WTC11 (cell line): ENCODE measurements around the gene GSTP1.

ENCODE experiments used
- ELF4 ChIP-seq: sonication (generic); formaldehyde crosslinking; IDR thresholded peaks from 2 replicates; pipeline ENCODE4 v1.8.1; 2022; ENCODE audit warnings: low read depth, mild to moderate bottlenecking, moderate library complexity, missing genetic modification reagents
- ESRRA ChIP-seq: sonication (generic); formaldehyde crosslinking; IDR thresholded peaks from 2 replicates; pipeline ENCODE4 v1.8.1; 2022; ENCODE audit warnings: mild to moderate bottlenecking, missing genetic modification reagents, borderline replicate concordance
- MXD4 ChIP-seq: fragments of 250-450 bp; sonication (Bioruptor Pico); IDR thresholded peaks from 2 replicates; pipeline ENCODE4 v1.8.0; 2021; ENCODE audit warnings: mild to moderate bottlenecking, moderate library complexity, borderline replicate concordance
- NR3C1 ChIP-seq: sonication (generic); formaldehyde crosslinking; conservative IDR thresholded peaks from 2 replicates; pipeline ENCODE4 v1.8.1; 2023; ENCODE audit warnings: low read depth, mild to moderate bottlenecking, missing genetic modification reagents
- ZNF121 ChIP-seq: sonication (generic); formaldehyde crosslinking; IDR thresholded peaks from 2 replicates; pipeline ENCODE4 v1.8.0; 2023; ENCODE audit warnings: missing genetic modification reagents
- TF ChIP-seq, protein P1 (sequence below): fragments of 200-600 bp; IDR thresholded peaks from 2 replicates; pipeline ENCODE4 v1.8.0; 2022; ENCODE audit warnings: antibody characterized with exemption
- TF ChIP-seq, protein P2 (sequence below): sonication (generic); formaldehyde crosslinking; IDR thresholded peaks from 2 replicates; pipeline ENCODE4 v1.8.1; 2022; ENCODE audit warnings: mild to moderate bottlenecking, moderate library complexity, missing genetic modification reagents

DNA sequence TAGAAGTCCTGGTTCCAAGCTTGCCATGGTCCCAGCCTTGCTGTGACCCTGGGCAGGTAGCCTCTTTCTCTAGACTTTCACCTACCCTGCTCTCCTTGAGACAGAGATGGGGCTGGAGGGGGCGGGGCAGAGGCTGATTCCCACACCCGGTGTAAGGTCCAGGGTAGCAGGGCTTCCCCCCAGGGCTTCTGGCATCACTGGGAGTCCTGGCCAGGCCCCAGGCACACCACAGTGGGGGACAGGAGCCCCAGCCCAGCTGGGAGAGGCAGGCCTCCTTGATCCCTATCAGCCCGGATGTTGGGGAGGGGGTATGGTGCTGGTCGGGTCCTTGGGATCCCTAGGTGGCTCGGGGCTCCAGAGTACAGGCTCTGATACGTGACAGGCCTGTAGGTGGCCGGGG, 47.8 kb downstream of the GSTP1 start:
- TF ChIP-seq, protein P1, sequence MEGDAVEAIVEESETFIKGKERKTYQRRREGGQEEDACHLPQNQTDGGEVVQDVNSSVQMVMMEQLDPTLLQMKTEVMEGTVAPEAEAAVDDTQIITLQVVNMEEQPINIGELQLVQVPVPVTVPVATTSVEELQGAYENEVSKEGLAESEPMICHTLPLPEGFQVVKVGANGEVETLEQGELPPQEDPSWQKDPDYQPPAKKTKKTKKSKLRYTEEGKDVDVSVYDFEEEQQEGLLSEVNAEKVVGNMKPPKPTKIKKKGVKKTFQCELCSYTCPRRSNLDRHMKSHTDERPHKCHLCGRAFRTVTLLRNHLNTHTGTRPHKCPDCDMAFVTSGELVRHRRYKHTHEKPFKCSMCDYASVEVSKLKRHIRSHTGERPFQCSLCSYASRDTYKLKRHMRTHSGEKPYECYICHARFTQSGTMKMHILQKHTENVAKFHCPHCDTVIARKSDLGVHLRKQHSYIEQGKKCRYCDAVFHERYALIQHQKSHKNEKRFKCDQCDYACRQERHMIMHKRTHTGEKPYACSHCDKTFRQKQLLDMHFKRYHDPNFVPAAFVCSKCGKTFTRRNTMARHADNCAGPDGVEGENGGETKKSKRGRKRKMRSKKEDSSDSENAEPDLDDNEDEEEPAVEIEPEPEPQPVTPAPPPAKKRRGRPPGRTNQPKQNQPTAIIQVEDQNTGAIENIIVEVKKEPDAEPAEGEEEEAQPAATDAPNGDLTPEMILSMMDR, result no peak
- TF ChIP-seq ELF4 (CRISPR knock-in tag) (no peak), ZNF121 (no peak), ESRRA (CRISPR knock-in tag) (no peak), NR3C1 (CRISPR knock-in tag) (no peak), MXD4 (CRISPR knock-in tag) (no peak)
- TF ChIP-seq, protein P2, sequence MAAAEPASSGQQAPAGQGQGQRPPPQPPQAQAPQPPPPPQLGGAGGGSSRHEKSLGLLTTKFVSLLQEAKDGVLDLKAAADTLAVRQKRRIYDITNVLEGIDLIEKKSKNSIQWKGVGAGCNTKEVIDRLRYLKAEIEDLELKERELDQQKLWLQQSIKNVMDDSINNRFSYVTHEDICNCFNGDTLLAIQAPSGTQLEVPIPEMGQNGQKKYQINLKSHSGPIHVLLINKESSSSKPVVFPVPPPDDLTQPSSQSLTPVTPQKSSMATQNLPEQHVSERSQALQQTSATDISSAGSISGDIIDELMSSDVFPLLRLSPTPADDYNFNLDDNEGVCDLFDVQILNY, result no peak
